ENCODE measurements around the gene SH2D4B.

DNA sequence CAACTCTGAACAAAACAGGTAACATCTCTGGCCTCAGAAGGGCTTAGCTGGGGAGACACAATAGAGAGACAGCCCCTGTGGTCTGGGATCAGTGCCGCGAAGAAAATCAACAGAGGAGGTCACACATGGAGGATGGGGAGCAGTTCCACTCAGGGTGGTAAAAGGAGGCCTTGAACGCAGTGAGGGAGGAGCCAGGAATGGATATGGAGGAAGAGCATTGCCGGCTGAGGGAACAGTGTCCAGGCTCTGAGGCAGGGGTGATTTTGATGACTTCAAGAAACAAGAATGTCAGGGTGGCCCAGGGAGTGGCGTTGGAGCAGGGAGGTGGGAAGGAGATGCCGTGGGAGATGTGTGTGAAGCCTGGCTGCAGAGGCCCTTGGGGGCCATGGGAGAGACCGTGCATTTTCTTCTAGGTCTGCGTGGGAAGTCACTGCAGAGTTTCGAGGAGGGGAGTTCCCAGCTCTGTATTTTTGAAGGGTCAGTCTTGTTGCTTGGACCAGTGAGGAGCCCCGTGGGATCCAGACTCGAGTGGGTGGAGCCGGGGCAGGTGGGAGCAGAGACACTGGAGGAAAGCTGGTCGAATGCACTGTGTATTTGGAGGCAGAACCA lies 35.7 kb upstream of the SH2D4B start:
- TF ChIP-seq POLR2A (IDR thresholded peaks at IDR 0.05) = no peak
- TF ChIP-seq CTCF (IDR thresholded peaks at IDR 0.05) = no peak
- no peak for TF ChIP-seq POLR2AphosphoS5 (IDR thresholded peaks at IDR 0.05)
- TF ChIP-seq EP300 (IDR thresholded peaks at IDR 0.05) = no peak
